Right cardiac atrium (tissue), 5 donors: ENCODE data around the gene KSR2. TPM values are rescaled to one million over a fixed set of nuclear protein-coding genes. Genes with fewer than 3 reads are reported as not detected.

ENCODE experiments used
- ATAC-seq, 2 donors: fragments of 200-7000 bp; cut with Tn5 transposase; one replicate each; pipeline versions ENCODE4 v1.8.0 to v1.9.1; 2020; ENCODE audit warnings: moderate library complexity in 2 of 2, mild to moderate bottlenecking in 1 of 2
- DNase-seq, 3 donors: peaks; one replicate each; pipeline ENCODE4 v3.0.0-alpha.2; 2020
- H3K27ac ChIP-seq: one replicate; pipeline ENCODE4 v1.5.1; 2013; ENCODE audit warnings: mild to moderate bottlenecking, low read length, control low read depth, moderate library complexity
- H3K27me3 ChIP-seq: one replicate; pipeline ENCODE4 v1.6.1; 2013; ENCODE audit not compliant: control insufficient read depth, insufficient read depth
- H3K4me1 ChIP-seq: one replicate; pipeline ENCODE4 v1.6.1; 2013; ENCODE audit warnings: low read length; ENCODE audit not compliant: control insufficient read depth, insufficient read depth
- H3K4me3 ChIP-seq: one replicate; pipeline ENCODE4 v1.5.1; 2013; ENCODE audit warnings: low read length, control low read depth
- H3K9me3 ChIP-seq: one replicate; pipeline ENCODE4 v1.6.1; 2013; ENCODE audit warnings: low read length; ENCODE audit not compliant: control insufficient read depth
- WGBS: extraction: QIAGEN DNeasy Blood & Tissue Kit; methylation state at CpG from one replicate; pipeline ENCODE4 v1.1.7; 2013; 5-methylcytosine and 5-hydroxymethylcytosine counted together
- intact Hi-C, 4 donors: fragments of 100-400 bp; cut with DNase I; formaldehyde crosslinking; loops; one replicate each; pipeline versions ENCODE4 v1.11.0 to v1.14.0; 2022 to 2023
- polyA plus RNA-seq: library from polyadenylated mRNA; stranded (reverse); fragments of 200-250 nt; gene quantifications from one replicate; pipeline ENCODE4 v1.2.3, GENCODE V29; 2013
- total RNA-seq, 4 donors: library from RNA; stranded (reverse); fragmentation: NEBNext Ultra II Directional; extraction: Animal tissue kit (Norgen Biotek cat#: 25700); gene quantifications; one replicate each; pipeline ENCODE4 v1.2.1, GENCODE V29; 2021
- donor health status: healthy with polysubstance abuse.
- donor health status: DM: no; HTN: yes; CAD: no.
- donor health status: DM: no; HTN: no; CAD: no.
- donor health status: DM: no; HTN: yes; CAD: no; lungs with severe emphysema.
- donor health status: DM: yes; HTN: yes; CAD: no.

The KSR2 gene
- total and polyA plus RNA-seq, 5 donors = 0.02 to 0.37 (median 0.03) TPM

DNA sequence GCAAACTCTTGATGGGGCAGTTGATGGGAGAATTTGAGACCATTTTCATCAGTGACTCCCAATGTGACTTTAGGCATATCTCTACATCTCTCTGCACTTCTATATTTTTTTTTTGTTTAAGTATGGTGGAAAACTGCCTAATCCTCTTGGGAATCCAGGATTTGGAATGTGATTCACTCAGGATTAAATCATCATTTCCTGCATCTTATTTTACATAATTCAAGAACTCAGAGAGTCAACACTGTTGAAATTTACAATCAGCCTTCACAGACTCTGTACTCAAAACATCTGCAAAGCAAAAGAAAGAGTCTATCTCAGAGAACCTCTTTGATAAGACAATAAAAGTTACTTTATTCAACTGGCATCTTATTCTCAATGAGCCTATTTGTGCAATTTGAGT, 346.7 kb downstream of the KSR2 start:
- H3K9me3 ChIP-seq = no peaks in the 10 kb centered on the region
- intact Hi-C loops = no loop called here
- no peaks in the 10 kb centered on the region for H3K4me1 ChIP-seq
- H3K27me3 ChIP-seq = no peaks in the 10 kb centered on the region
- DNase-seq (no peak), ATAC-seq (no peak)
- H3K4me3 ChIP-seq = no peak overlapping the region
- no peak overlapping the region for H3K27ac ChIP-seq

DNA sequence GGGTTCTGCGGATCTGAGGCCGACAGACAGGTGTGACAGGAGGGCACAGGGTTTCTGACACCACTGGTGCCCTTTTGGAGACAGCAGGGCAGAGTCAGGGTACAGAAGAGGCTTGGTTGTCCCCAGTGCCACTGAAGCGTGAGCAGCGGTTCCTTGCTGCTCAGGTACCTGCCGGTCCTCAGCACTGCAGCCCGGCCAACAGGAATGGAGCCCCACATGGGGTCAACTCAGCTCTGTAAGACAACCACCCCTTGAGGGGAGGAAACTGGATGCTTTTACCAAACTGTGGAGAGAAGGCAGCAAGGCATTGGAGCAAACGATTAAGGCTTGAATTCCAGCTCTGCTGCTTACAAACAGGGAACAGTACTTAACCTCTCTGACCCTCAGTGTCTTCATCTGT, 361.0 kb downstream of the KSR2 start:
- ATAC-seq (no peak), DNase-seq (no peak)
- intact Hi-C loops = no loop called here
- Histone ChIP-seq H3K9me3 (no peaks in the 10 kb centered on the region), H3K27me3 (peaks cover 3% of the 10 kb centered on the region), H3K4me1 (no peaks in the 10 kb centered on the region), H3K4me3 (no peak overlapping the region), H3K27ac (no peak overlapping the region)
- 66% methylated on average over 7 of the region's 7 CpGs for WGBS

DNA sequence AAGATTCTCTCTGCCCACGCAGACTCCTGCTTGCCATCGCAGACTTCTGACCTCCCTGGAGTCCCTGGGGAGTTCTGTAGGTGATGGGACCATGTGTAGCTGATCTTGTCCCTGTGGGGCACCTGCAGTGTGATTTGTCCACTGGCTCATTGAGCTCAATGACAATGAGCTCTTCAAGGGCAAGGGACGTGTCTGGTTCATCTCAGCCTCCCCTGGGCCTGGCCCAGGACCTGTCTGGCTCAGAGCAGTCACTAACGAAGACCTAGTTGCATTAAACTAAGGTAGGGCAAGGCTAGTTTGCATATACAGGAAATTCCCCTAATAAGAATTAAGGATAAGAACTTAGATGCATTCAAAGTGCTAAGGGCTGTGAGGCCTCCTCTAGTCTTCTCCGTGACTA, 361.8 kb downstream of the KSR2 start:
- 60% methylated on average over 5 of the region's 5 CpGs for WGBS
- DNase-seq (no peak), ATAC-seq (no peak)
- Histone ChIP-seq H3K4me3 (no peak overlapping the region), H3K4me1 (no peaks in the 10 kb centered on the region), H3K27ac (no peak overlapping the region), H3K27me3 (peaks cover 3% of the 10 kb centered on the region), H3K9me3 (no peaks in the 10 kb centered on the region)
- intact Hi-C loops = no loop called here

DNA sequence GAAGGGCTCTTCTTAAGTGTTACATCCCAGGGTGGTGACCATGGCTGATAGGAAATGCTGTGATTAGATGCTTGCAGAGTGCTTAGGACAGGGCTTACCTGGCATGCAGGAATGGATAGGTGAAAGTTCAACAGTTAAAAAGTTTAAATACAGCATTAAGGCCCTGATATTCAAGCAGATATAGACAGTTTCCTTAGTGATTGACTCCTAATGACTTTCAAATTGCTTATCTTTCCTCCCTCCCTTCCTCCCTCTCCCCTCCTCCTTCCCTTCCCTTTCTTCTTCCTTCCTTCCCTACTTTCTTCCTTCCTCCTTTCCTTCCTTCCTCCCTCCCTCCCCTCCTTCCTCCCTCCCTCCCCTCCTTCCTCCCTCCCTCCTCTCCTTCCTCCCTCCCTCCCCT, 362.8 kb downstream of the KSR2 start:
- ATAC-seq = no peak

DNA sequence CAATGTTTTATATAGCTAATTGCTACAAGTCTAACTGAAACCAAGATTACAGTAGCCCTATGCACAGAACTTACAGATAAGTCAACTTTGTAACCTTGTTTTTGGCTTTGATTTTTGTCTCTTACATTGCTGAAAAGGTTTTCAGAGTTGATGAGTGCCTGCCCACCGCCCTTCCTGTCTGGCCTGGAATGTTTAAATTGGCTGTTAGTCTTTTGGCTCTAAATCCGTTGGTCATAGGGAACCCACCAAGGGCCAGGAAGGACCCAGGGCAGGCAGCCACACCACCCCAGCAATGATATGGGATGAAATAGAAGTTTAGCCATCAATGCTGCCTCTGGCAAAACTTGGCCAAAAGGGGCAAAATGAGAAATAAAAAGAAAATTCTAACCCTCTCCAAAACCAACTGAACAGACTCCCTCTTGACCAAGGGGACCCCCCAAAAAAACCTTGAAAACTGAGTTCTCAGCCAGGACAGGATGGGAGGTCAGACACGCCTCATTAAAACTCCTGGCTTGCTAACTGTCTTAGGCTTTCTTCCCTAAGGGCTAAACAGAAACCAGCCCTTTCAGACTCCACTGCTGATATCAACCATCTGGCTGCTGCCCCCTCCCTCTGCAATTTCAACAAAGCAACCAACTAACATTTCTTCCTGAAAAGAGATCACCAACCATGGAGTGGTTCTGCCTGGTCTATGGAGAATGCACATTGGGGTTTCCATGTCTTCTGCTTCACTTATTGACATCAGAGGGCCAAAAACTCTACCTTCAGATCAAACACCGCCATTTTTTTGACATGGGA, 365.3 kb downstream of the KSR2 start:
- peak in 1 of 2 donors; percentile 86 for ATAC-seq
- peak in 1 of 3 donors; percentile 41 for DNase-seq
- Histone ChIP-seq H3K27ac (no peak overlapping the region), H3K9me3 (no peaks in the 10 kb centered on the region), H3K4me3 (no peak overlapping the region), H3K4me1 (no peaks in the 10 kb centered on the region), H3K27me3 (peaks cover 3% of the 10 kb centered on the region)
- 42% methylated on average over 4 of the region's 4 CpGs for WGBS
- intact Hi-C loops = no loop called here

More for the DNA sequence above, 362.8 kb downstream of the KSR2 start:
- DNase-seq = no peak
- Histone ChIP-seq H3K27ac (no peak overlapping the region), H3K4me3 (no peak overlapping the region), H3K4me1 (no peaks in the 10 kb centered on the region), H3K27me3 (peaks cover 3% of the 10 kb centered on the region), H3K9me3 (no peaks in the 10 kb centered on the region)
- intact Hi-C loops = no loop called here

DNA sequence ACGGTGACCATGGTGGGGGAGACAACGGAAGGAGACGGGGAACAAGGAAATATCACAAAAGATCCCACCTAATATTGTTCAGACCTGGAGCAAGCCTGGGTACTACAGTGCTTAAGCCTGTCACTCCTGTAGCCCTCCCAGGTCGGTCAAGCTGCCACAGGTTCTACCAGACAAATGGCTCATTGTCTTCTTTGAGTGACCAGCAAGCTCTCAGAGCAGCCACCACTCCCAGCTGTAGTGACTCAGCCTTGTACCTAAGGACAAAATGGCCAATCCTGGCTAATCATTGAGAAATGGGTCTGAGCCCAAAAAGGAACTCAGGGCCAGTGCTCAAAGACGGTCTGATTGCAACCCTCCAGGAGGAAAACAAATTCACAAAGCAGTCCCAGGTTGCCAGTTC, 368.9 kb downstream of the KSR2 start:
- intact Hi-C loops = loop anchor here in 1 of 4 donors (10.0 kb wide), 1 partner anchor 385 kb away; no protein-coding TSS in a partner anchor
- ATAC-seq = no peak

DNA sequence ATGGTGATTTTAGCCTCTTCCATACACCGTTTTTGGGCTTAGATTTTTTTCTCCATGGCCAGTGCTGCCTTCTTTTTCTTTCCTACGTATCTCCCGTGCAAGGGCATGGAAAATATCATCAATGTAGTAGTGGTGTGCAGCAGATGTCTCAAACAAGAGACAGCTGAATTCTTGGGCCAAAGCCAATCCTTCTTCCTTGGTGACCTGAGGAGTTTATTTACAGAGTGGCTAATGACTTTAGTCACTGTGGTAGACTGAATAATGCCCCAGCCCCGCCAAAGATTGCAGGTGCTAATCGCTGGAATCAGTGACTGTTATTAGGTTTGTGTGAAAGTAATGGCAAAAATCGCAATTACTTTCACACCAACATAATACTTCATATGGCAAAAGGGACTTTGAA, 371.8 kb downstream of the KSR2 start:
- intact Hi-C loops = loop anchor here in 1 of 4 donors (10.0 kb wide), 1 partner anchor 382 kb away; no protein-coding TSS in a partner anchor
- WGBS = 41% methylated on average over 6 of the region's 6 CpGs
- no peaks in the 10 kb centered on the region for H3K4me1 ChIP-seq

More for the DNA sequence above, 368.9 kb downstream of the KSR2 start:
- Histone ChIP-seq H3K4me1 (no peaks in the 10 kb centered on the region), H3K4me3 (no peak overlapping the region), H3K27me3 (no peaks in the 10 kb centered on the region), H3K9me3 (no peaks in the 10 kb centered on the region), H3K27ac (no peak overlapping the region)
- 73% methylated on average over 5 of the region's 5 CpGs for WGBS
- DNase-seq = no peak

DNA sequence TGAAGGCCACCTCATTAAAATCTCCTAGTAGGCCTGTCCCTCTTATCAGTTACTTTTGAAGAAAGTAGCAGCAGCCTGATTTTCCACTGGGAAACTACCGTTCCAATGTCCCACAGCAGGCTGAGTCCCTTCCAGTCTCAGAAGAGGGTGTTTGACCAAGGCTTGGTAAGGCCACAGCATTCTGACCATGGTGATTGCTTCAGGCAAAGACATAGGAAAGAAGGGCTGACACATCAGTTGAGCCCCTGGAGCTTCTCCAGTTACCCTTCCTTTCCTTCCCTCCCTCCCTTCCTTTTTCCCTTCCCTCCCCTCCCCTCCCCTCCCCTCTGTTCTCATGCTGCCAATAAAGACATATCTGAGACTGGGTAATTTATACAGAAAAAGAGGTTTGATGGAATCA, 373.0 kb downstream of the KSR2 start:
- ATAC-seq (no peak), DNase-seq (no peak)
- 59% methylated on average over 1 of the region's 1 CpG for WGBS
- intact Hi-C loops = loop anchor here in 1 of 4 donors (10.0 kb wide), 1 partner anchor 381 kb away; no protein-coding TSS in a partner anchor
- Histone ChIP-seq H3K4me1 (no peaks in the 10 kb centered on the region), H3K27ac (no peak overlapping the region), H3K4me3 (no peak overlapping the region), H3K9me3 (no peaks in the 10 kb centered on the region), H3K27me3 (no peaks in the 10 kb centered on the region)

More for the DNA sequence above, 371.8 kb downstream of the KSR2 start:
- H3K9me3 ChIP-seq = no peaks in the 10 kb centered on the region
- ATAC-seq (no peak), DNase-seq (no peak)
- no peaks in the 10 kb centered on the region for H3K27me3 ChIP-seq
- no peak overlapping the region for H3K4me3 ChIP-seq
- no peak overlapping the region for H3K27ac ChIP-seq

DNA sequence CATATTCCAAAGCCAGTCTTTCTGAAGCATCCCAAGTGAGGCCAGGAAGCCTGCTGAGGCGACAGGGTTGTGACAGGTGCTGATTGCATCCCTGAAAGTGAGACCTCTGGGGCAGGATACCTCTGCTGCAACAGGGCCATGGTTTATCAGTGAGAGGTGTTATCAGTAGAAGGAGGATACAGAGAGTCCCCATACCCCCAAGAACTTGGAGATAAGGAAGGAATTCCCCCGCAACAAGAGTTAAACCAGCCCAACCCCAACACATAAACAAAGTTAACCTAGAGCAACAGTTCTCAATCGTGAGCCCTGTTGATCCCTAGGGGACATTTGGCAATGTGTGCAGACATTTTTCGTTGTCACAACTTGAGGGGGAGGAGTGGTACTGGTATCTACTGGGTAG, 374.3 kb downstream of the KSR2 start:
- Histone ChIP-seq H3K4me3 (no peak overlapping the region), H3K9me3 (peaks cover 2% of the 10 kb centered on the region), H3K4me1 (no peaks in the 10 kb centered on the region), H3K27me3 (no peaks in the 10 kb centered on the region), H3K27ac (no peak overlapping the region)
- intact Hi-C loops = loop anchor here in 1 of 4 donors (10.0 kb wide), 1 partner anchor 380 kb away; no protein-coding TSS in a partner anchor
- WGBS = 14% methylated on average over 4 of the region's 4 CpGs
- no peak for DNase-seq
- ATAC-seq = no peak

DNA sequence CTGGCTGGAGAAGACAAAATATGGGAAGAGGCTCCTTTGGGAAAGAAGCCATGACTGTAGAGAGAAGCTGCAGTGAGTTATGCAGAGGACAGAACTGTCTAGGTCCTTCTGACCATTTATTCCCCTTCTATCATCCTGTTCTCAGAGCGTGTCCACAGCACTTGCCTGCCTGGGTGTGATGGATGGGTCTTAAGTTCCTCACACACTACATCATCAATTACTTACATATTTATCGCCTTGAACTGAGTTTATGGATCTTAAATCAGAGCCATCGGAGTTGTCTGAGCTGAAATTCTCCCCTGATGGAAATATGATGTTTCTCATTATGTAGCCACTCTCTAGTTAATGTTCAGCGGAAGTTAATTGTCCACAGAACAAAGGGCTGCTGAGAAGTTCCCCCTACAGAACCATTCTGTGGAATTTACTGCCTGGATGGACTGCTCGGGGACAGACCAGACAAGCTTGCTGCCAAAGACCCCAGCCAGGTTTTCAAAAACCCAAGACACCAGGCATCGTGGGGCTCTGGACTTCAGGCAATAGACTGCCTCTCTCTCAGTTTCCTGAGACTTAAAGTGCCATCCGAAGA, 374.9 kb downstream of the KSR2 start:
- intact Hi-C loops = loop anchor here in 1 of 4 donors (10.0 kb wide), 1 partner anchor 379 kb away; no protein-coding TSS in a partner anchor
- no peaks in the 10 kb centered on the region for H3K4me1 ChIP-seq
- no peak overlapping the region for H3K27ac ChIP-seq
- DNase-seq = no peak
- no peak for ATAC-seq
- no peaks in the 10 kb centered on the region for H3K27me3 ChIP-seq
- 45% methylated on average over 7 of the region's 7 CpGs for WGBS
- H3K9me3 ChIP-seq = peaks cover 2% of the 10 kb centered on the region
- H3K4me3 ChIP-seq = no peak overlapping the region

DNA sequence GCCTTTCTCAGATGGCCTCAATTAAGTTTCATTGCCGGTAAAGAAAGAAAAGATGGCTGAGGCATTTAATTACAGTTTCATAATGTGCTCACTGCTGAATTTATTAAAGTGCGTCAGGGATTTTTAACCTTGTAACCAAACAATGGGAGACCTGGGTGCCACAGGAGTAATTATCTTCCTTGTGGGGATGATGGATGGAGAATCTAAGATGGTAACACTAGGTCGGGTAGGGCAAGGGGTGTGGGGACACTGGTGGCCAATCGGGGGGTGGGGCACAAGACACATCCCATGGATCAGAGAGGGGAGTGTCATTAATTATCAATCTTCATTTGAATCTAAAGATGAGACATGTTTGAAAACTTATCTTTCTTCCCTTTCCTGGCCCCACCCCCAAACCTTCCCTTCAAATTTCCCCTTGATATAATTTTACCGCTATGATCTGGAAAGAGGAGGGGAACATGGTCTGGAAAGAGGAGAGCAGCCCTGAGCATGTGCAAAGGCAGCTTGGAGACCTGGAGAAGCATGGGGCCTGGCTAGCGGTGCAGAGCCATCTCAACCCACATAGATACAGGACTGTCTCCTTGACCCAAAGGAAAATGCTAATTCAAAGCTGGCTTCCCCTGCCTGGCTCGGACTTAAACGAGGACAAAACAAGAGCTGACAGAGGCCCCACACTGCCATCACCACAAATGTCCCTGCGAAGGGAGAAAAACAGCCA, 376.0 kb downstream of the KSR2 start:
- 55% methylated on average over 9 of the region's 9 CpGs for WGBS
- Histone ChIP-seq H3K4me3 (no peak overlapping the region), H3K27ac (no peak overlapping the region), H3K27me3 (no peaks in the 10 kb centered on the region), H3K4me1 (no peaks in the 10 kb centered on the region), H3K9me3 (peaks cover 2% of the 10 kb centered on the region)
- DNase-seq = no peak
- intact Hi-C loops = loop anchor here in 1 of 4 donors (10.0 kb wide), 1 partner anchor 378 kb away; no protein-coding TSS in a partner anchor
- no peak for ATAC-seq
